ENCODE measurements around the gene ADPRS. TPM values are rescaled to one million over a fixed set of nuclear protein-coding genes. Genes with fewer than 3 reads are reported as not detected.

ADPRS gene
- total RNA-seq, 1 experiment from 2014 or later = 26.8 TPM

GRCh38 chr1:36139521-36139920 lies 50.8 kb downstream of the ADPRS start:
- in situ Hi-C loops (cut with HindIII; ENCODE audit: low pct_unique_long_range_greater_than_20kb, low sequenced_read_pairs) = no loop called here

DNA sequence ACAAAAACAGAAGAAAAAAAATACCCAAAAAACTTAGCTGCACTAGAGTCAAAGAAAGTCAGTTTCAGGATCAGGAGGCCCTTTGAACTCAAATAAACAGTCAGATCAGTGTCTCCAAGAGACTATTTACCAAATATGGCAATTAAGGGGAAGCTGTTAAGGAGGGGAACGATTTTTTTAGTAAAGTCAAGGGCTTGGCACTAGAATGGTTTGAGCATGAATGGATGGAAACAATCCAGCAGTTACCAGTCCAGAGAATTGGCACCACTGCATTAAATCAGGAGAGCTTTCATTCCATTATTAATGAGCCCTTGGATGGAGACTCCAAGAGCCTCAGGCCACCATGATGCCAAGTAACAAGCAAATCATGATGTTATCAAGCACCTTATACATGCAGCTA lies 53.4 kb downstream of the ADPRS start:
- in situ Hi-C loops (cut with HindIII; ENCODE audit: low pct_unique_long_range_greater_than_20kb, low sequenced_read_pairs) = no loop called here
- DNase-seq (ENCODE audit: low read depth, low spot score) = no peak

More at GRCh38 chr1:36139521-36139920, 50.8 kb downstream of the ADPRS start:
- no peak for DNase-seq (ENCODE audit: low read depth, low spot score)

GRCh38 chr1:36143424-36143823 lies 54.7 kb downstream of the ADPRS start:
- DNase-seq (ENCODE audit: low read depth, low spot score) = no peak
- in situ Hi-C loops (cut with HindIII; ENCODE audit: low pct_unique_long_range_greater_than_20kb, low sequenced_read_pairs) = no loop called here

Other genes starting within 250 kb of the ADPRS start
- 10.1 and 13.4 TPM in 2 replicates for gene AGO1, start 205.7 kb upstream of the ADPRS start, total RNA-seq (2014; rRNA removed; shearing (Covaris generic))
- 11.7 and 13.1 TPM in 2 replicates for gene AGO3, start 157.8 kb upstream of the ADPRS start, total RNA-seq (2014; rRNA removed; shearing (Covaris generic))
- gene TEKT2, start 4.8 kb upstream of the ADPRS start, total RNA-seq (2014; rRNA removed; shearing (Covaris generic)) = not detected in 2 replicates
- gene COL8A2, start 36.3 kb downstream of the ADPRS start, total RNA-seq (2014; rRNA removed; shearing (Covaris generic)) = 0.11 TPM in 1 of 2 replicates, not detected in the other
- gene TRAPPC3, start 60.6 kb downstream of the ADPRS start, total RNA-seq (2014; rRNA removed; shearing (Covaris generic)) = 84.9 and 89.6 TPM in 2 replicates
- 43.2 and 45.8 TPM in 2 replicates for gene MAP7D1, start 67.3 kb downstream of the ADPRS start, total RNA-seq (2014; rRNA removed; shearing (Covaris generic))
- 63.2 and 65.1 TPM in 2 replicates for gene THRAP3, start 135.6 kb downstream of the ADPRS start, total RNA-seq (2014; rRNA removed; shearing (Covaris generic))
- gene SH3D21, start 217.5 kb downstream of the ADPRS start, total RNA-seq (2014; rRNA removed; shearing (Covaris generic)) = 0.11 and 0.98 TPM in 2 replicates
- 2.8 and 5.2 TPM in 2 replicates for gene EVA1B, start 234.8 kb downstream of the ADPRS start, total RNA-seq (2014; rRNA removed; shearing (Covaris generic))

All from SK-MEL-5 (cell line).